Stimulated activated CD4-positive, alpha-beta T cell treated with anti-CD3 and anti-CD28 coated beads, Interleukin-1b, Interleukin-23, amount 100 ng/mL, for 4 hours (primary cell): Measurements from ENCODE around the gene TEAD2.
A peak's percentile ranks its signal among the peaks of the same experiment; 100 is the strongest.
"Not testable (repeated sequence)": the region's sequence is repeated elsewhere in the genome, so short reads cannot be mapped to it uniquely, and the experiment has no call there.

Source experiments
- DNase-seq, 2 donors: peaks; one replicate each; pipeline ENCODE4 v3.0.0-alpha.2; 2020; ENCODE audit warnings: low read depth in 2 of 2

Gene TEAD2

GRCh38 chr19:49333418-49333805 is 28.8 kb downstream of the TEAD2 start:
- no peak for DNase-seq

GRCh38 chr19:49332691-49333417 is 29.4 kb downstream of the TEAD2 start:
- DNase-seq, result not testable (repeated sequence)

GRCh38 chr19:49331616-49332055 is 30.6 kb downstream of the TEAD2 start:
- DNase-seq, result peak; percentile 28 to 37

DNA sequence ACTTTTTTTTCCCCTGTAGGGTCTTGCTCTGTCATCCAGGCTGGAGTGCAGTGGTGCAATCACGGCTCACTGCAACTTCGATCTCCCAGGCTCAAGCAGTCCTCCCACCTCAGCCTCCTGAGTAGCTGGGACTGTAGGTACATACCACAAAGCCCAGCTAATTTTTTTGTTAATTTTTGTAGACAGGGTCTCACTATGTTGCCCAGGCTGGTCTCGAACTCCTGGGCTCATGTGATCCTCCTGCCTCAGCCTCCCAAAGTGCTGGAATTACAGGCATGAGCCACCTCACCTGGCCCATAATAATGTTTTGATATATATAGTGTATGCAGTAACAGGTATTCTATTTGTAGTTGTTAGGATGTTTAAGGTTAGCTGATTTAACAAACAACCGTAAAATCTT is 31.0 kb downstream of the TEAD2 start:
- not testable (repeated sequence) for DNase-seq

DNA sequence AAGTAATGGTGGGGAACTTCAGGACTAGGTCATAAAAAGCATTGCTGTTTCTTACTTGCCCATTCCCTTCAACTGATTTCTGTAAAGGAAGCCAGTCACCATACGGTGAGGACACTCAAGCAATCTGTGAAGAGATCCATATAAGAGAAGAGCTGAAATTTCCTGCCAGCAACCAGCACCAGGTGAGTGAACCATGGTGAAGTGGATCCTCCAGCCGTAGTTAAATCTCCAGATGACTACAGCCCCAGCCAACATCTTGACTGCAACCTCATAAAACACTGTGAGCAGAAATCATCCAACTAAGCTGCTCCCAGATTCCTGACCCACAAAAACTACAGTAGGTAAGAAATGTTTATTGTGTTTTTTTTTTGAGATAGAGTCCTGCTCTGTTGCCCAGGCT is 33.5 kb downstream of the TEAD2 start:
- no peak for DNase-seq

- DNase-seq, result peak in 1 of 2 donors; percentile 25
These were observed 34.2 kb downstream of the TEAD2 start for GRCh38 chr19:49327878-49328544.

DNA sequence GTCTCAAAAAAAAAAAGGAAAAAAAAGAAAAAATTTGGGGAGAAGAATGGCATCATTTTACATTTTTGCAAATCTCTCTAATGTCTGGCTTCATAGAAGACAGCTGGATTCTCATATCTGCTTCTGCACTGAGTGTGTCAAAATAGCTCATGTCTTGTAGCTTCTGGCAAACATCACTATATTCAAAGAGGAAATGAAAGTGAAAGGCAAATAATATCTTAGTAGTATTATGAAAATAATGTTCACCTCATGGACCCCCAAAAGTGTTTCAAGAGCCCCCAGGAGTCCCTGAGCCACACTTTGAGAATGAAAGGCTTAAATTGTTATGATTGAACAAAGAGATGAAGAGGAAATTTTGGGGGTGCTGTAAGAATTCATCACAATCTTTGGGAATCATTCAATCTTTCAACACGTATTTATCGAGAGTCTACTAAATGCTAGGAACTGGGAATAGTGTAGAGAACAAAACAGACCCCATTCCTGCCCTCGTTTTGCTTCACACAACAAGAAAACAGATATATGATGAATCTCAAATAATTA is 36.0 kb downstream of the TEAD2 start:
- DNase-seq, result no peak

- not testable (repeated sequence) for DNase-seq
These were observed 36.5 kb downstream of the TEAD2 start for GRCh38 chr19:49325756-49326155.

DNA sequence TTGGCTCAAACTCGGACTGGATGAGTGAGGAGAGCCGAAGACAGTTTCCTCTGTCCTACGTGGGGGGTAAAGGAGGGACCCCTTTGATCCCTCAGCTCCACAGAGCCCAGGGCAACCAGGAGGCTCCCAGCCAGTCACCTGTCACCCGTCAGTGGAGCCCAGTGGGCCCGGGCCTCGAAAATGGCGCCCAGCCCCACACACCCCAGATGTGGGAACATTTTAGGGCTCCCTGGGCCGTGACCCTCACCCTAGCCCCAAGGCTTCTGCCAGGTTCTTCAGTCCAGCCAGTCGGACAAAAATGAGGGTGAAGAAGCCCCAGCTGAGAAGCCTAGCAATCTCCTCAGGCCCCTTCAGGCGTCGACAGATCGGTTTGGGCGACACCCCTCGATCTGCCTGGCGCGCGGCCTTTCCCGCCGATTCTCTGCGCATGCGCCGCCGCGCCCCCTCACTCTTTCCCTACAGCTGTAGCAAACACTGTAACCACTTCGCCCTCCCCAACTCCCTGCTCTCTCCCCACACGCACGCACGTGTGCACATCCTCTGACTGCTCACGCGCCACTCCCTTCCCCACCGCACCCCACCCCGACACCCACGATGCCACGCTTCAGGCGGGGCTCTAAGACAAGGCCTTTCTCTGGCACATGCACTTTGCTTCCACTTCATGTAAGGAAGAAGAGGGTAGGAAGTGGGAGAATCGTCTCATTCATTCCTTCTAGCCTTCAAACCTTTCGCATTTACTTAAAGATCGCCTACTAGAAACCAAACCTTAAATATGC is 37.2 kb downstream of the TEAD2 start, which contains the start of gene SLC6A16:
Gene SLC6A16, minus strand, starts transcription at position 391 of the 776 bp plus-strand sequence. CDS start 13,844 bp downstream, outside the sequence.
- no peak for DNase-seq

DNA sequence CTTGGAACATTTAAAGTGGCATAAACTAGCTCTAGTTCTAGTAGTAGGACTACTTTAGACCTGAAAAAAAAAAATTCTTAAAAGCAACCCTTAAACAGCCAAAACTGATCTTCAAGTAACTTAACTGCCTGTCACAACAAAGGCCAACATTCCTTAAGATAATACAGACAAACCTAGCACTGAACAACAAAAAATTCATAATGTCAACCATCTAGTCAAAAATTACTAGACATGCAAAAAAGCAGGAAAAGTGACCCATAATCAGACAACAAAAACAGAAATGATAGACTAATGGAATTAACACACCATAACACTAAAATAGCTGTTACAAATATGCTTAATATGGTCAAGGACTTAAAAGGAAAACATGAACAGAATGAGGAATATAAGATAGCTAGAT is 43.9 kb downstream of the TEAD2 start:
- no peak for DNase-seq

DNA sequence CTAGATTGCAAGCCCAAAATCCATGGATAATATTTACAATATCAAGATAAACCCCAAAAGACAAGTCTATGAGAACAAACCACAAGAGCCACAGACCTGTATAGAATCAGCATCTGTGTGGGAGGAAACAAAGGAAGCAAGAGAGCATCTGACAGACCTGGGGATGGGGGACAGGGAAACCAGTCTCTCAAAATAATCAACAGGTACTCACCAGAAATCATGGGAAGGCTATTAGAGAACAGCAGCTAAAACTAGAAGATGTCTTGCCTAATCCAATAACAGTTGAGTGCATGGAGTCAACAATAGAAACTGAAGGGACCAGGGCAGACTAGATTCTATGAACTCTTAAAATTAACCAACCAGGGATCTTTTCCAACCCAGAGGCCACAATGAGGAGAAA is 45.9 kb downstream of the TEAD2 start:
- DNase-seq, result no peak

GRCh38 chr19:49315111-49315510 is 47.1 kb downstream of the TEAD2 start:
- no peak for DNase-seq

DNA sequence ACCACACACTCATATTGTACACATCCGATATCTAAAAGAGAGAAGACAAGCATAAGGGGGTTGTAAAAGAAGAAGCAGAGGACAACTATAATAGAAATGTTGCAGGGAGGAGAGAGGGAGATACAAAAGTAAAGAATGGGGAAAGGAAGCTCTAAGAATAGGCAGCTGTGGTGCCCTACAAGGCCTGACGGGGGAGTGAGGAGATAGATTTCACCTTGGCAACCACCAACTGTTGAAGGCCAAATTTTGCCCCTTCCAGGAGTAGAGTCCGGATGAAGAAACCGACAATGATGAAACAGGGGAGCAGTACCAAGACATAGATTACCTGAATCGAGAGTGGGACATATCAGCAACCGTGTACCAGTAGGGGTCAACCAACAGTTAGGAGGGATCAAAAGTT is 53.1 kb downstream of the TEAD2 start:
- DNase-seq, result no peak

GRCh38 chr19:49306734-49307133 is 55.5 kb downstream of the TEAD2 start:
- DNase-seq, result not testable (repeated sequence)

GRCh38 chr19:49301866-49302252 is 60.4 kb downstream of the TEAD2 start:
- no peak for DNase-seq

GRCh38 chr19:49301165-49301865 is 60.9 kb downstream of the TEAD2 start:
- peak; percentile 72 to 81 for DNase-seq

GRCh38 chr19:49298653-49299052 is 63.6 kb downstream of the TEAD2 start:
- DNase-seq, result not testable (repeated sequence)

DNA sequence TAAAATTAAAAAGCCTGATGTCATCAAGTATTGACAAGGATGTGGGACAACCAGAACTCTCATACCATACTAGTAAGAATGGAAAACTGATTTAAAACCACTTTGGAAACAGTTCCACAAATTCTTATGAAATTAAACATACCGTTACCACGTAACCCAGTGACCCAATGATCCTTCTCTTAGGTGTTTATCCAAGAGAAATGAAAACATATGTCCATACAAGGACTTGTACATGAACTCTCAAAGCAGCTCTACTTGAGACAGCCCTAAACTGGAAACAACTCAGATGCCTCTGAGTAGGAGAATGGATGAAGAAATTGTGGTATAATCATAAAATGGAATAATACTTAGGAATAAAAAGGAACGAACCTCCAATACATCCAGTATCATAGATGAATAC is 64.8 kb downstream of the TEAD2 start:
- DNase-seq, result no peak

GRCh38 chr19:49295208-49295880 is 66.9 kb downstream of the TEAD2 start:
- no peak for DNase-seq

DNA sequence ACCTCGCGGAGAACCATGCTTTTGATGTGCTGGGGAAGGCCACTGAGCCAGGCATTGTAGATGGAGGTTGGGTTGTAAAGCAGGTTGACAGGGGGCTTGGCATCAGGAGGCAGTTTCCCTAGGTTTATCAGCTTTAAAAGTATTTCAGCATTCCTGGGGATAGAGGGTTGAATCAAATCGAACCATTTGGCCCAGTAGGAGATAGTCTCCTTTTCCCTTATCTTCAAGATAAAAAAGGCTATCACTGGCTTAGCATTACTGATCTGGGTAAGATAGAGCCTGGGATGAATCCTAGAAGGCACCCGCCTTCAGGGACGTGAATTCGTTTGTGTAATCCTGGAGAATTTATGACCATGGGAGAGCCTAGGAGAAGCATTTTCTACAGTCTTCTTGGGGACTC is 67.8 kb downstream of the TEAD2 start:
- no peak for DNase-seq
